CD4-positive, alpha-beta T cell (primary cell): ENCODE results near the gene ABL1. TPM values are rescaled to one million over a fixed set of nuclear protein-coding genes. Genes with fewer than 3 reads are reported as not detected.

ENCODE experiments used
- ATAC-seq: fragments of 200-7000 bp; cut with Tn5 transposase; one replicate; pipeline ENCODE4 v1.10.0; 2022; ENCODE audit warnings: mild to moderate bottlenecking; ENCODE audit not compliant: poor library complexity
- CTCF ChIA-PET: fragments of 350-600 bp; sonication (Branson Sonifier 250); formaldehyde crosslinking; loops from one replicate; lab custom pipeline; 2021; ENCODE audit warnings: antibody characterized with exemption, inconsistent platforms; lab: Charles Lee
- POLR2A ChIA-PET: fragments of 350-600 bp; sonication (Branson Sonifier 250); formaldehyde crosslinking; loops from one replicate; lab custom pipeline; 2021; ENCODE audit warnings: antibody characterized with exemption, inconsistent platforms; lab: Charles Lee
- DNase-seq, 14 experiments: peaks; one replicate each; pipeline ENCODE4 v3.0.0-alpha.2; 2013 to 2020; ENCODE audit warnings: mixed read lengths in 2 of 14
- H3K27ac ChIP-seq, 2 donors: one replicate each; pipeline versions ENCODE4 v1.5.1 to v1.7.0; 2013; ENCODE audit warnings: low read length in 2 of 2, low read depth in 1 of 2, mild to moderate bottlenecking in 1 of 2
- H3K27me3 ChIP-seq, 2 experiments: 1 replicate in 1 of 2; 2 replicates in 1 of 2; pipeline versions ENCODE4 v1.6.1 to v1.7.0; 2013; ENCODE audit warnings: low read length in 2 of 2, control low read depth in 1 of 2, mild to moderate bottlenecking in 1 of 2, moderate library complexity in 1 of 2; ENCODE audit not compliant: insufficient read depth in 2 of 2, control insufficient read depth in 1 of 2
- H3K36me3 ChIP-seq: one replicate; pipeline ENCODE4 v1.6.1; 2013; ENCODE audit warnings: low read length, control low read depth; ENCODE audit not compliant: insufficient read depth
- H3K4me1 ChIP-seq: one replicate; pipeline ENCODE4 v1.6.1; 2013; ENCODE audit warnings: low read length, control low read depth; ENCODE audit not compliant: insufficient read depth
- H3K4me3 ChIP-seq: one replicate; pipeline ENCODE4 v1.5.1; 2013; ENCODE audit warnings: mild to moderate bottlenecking, low read length, moderate library complexity
- H3K9me3 ChIP-seq, 2 experiments: 1 replicate in 1 of 2; 2 replicates in 1 of 2; pipeline versions ENCODE4 v1.6.1 to v1.7.0; 2013; ENCODE audit warnings: low read length in 2 of 2, mild to moderate bottlenecking in 2 of 2, control low read depth in 1 of 2, moderate library complexity in 1 of 2; ENCODE audit not compliant: control insufficient read depth in 1 of 2, insufficient read depth in 1 of 2
- H3K27ac Mint-ChIP-seq: one replicate; pipeline ENCODE4 v1.8.0; 2020; ENCODE audit warnings: mixed read lengths
- H3K27me3 Mint-ChIP-seq: one replicate; pipeline ENCODE4 v1.8.0; 2021; ENCODE audit warnings: mixed read lengths
- H3K36me3 Mint-ChIP-seq: one replicate; pipeline ENCODE4 v1.8.0; 2021; ENCODE audit warnings: low read depth, mixed read lengths
- H3K4me1 Mint-ChIP-seq: one replicate; pipeline ENCODE4 v1.8.0; 2021; ENCODE audit warnings: low read depth, mixed read lengths
- H3K4me3 Mint-ChIP-seq: one replicate; pipeline ENCODE4 v1.8.0; 2020; ENCODE audit warnings: mild to moderate bottlenecking, mixed read lengths
- H3K9me3 Mint-ChIP-seq: one replicate; pipeline ENCODE4 v1.8.0; 2020; ENCODE audit warnings: mixed read lengths
- intact Hi-C, 2 experiments: fragments of 100-400 bp; cut with DNase I in 1 of 2; cut with micrococcal nuclease in 1 of 2; formaldehyde crosslinking; loops; one replicate each; pipeline versions ENCODE4 v1.15.1 to v1.9.0; 2023 to 2025; cut with DNase I, micrococcal nuclease
- total RNA-seq, 174 experiments: library from RNA in 2 of 174; stranded (reverse) in 2 of 174; gene quantifications; one replicate each; pipeline ENCODE4 v1.2.3 and lab custom pipeline; 2021 to 2026
- TF ChIP-seq, protein P1 (sequence below): fragments of 200-600 bp; IDR thresholded peaks from one replicate; pipeline ENCODE4 v1.8.0; 2022; ENCODE audit warnings: antibody characterized with exemption, mild to moderate bottlenecking

ABL1 gene
- total RNA-seq, 2 experiments from 2014 or later, result 29.8 to 33.7 TPM

DNA sequence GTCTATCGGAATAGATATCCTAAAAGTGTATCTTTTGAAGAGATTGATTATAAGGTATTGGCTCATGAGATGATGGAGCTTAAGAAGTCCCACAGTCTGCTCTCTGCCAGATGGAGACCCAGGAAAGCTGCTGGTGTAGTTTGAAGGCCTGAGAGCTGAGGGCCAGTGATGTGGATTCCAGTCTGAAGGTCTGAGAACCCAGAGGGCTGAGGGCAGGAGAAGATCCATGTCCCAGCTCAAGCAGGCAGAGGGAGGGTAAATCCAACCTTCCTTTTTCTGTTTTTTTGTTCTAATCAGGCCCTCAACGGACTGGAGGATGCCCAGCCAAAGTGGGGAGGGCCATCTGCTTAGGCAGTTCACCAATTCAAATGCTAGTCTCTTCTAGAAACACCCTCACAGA, 11.0 kb upstream of the ABL1 start:
- TF ChIP-seq, protein P1, sequence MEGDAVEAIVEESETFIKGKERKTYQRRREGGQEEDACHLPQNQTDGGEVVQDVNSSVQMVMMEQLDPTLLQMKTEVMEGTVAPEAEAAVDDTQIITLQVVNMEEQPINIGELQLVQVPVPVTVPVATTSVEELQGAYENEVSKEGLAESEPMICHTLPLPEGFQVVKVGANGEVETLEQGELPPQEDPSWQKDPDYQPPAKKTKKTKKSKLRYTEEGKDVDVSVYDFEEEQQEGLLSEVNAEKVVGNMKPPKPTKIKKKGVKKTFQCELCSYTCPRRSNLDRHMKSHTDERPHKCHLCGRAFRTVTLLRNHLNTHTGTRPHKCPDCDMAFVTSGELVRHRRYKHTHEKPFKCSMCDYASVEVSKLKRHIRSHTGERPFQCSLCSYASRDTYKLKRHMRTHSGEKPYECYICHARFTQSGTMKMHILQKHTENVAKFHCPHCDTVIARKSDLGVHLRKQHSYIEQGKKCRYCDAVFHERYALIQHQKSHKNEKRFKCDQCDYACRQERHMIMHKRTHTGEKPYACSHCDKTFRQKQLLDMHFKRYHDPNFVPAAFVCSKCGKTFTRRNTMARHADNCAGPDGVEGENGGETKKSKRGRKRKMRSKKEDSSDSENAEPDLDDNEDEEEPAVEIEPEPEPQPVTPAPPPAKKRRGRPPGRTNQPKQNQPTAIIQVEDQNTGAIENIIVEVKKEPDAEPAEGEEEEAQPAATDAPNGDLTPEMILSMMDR, result no peak
- H3K27ac ChIP-seq, result no peak overlapping the region
- no peaks in the 10 kb centered on the region for H3K27me3 Mint-ChIP-seq
- ATAC-seq, result no peak
- peaks cover 7 to 9% of the 10 kb centered on the region in 2 experiments for H3K9me3 ChIP-seq
- no peak overlapping the region for H3K4me3 Mint-ChIP-seq
- ChIA-PET CTCF (no interaction called here), POLR2A (interaction anchor here (0.6 kb wide), 1 partner anchor 30 kb away, joined by 3 read pairs; no protein-coding TSS in a partner anchor)
- H3K4me1 ChIP-seq, result no peaks in the 10 kb centered on the region
- H3K27ac Mint-ChIP-seq, result no peak overlapping the region
- DNase-seq, result no peak
- H3K36me3 ChIP-seq, result no peaks in the 10 kb centered on the region
- no peak overlapping the region for H3K4me3 ChIP-seq
- intact Hi-C loops, result no loop called here
- no peaks in the 10 kb centered on the region for H3K36me3 Mint-ChIP-seq
- H3K4me1 Mint-ChIP-seq, result peaks cover 12% of the 10 kb centered on the region
- H3K9me3 Mint-ChIP-seq, result peaks cover 2% of the 10 kb centered on the region
- no peaks in the 10 kb centered on the region for H3K27me3 ChIP-seq

DNA sequence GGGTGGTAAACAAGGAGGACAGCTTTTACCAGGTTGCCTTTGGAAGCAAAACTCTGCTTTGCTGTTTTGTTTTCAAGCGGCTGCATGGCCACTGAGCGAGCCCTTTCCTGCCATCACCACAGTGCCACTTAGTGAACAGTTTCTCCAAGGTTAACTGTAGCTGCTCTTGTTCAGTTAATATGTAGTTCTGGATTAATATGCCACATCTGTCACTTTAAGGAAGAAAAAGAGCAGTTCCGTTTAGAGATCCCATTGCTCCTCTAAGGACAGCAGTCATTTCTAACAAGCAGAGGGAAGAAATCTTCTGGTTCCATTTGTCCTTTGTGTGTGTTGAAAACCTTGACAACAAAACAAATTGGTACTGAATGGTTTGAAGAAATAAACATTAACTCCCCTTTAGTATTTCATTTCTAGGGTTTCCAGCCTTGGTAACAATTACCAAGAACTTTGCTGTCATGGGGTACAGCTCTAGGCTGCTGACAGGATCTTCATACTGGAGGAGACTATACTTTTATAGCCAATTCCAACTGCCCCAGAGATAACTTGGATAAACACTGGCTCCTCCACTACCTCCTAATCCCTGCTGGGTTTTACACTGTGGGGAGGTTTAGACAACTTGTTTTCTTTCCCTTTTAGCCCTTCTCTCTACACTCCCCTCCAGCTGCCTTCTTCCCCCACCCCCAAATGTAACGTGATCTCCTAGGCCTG, 10.3 kb upstream of the ABL1 start:
- Mint-ChIP-seq H3K27ac (no peak overlapping the region), H3K9me3 (peaks cover 2% of the 10 kb centered on the region), H3K4me1 (peaks cover 12% of the 10 kb centered on the region), H3K36me3 (no peaks in the 10 kb centered on the region), H3K27me3 (no peaks in the 10 kb centered on the region), H3K4me3 (no peak overlapping the region)
- Histone ChIP-seq H3K27ac (no peak overlapping the region), H3K4me3 (no peak overlapping the region), H3K9me3 (peaks cover 7 to 12% of the 10 kb centered on the region in 2 experiments), H3K36me3 (no peaks in the 10 kb centered on the region), H3K4me1 (no peaks in the 10 kb centered on the region), H3K27me3 (no peaks in the 10 kb centered on the region)
- CTCF ChIA-PET, result no interaction called here
- ATAC-seq (no peak), DNase-seq (no peak)
- TF ChIP-seq, protein P1, result no peak
- intact Hi-C loops, result no loop called here
- POLR2A ChIA-PET, result no interaction called here

DNA sequence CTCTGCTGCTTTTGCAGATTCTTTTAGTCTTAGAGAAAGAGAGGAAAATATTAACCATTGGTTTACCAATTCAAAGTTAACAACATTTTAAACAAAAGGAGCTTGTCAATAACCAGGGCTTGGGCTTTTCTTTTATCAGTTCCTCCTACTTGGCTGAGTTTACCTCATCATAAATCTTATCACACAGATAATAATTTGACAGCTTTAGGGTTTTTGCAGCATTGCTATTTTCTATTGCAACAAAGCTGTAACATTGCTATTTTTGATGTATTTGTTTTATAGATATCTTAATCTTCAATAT, 9.8 kb upstream of the ABL1 start:
- H3K27me3 ChIP-seq, result no peaks in the 10 kb centered on the region
- ChIA-PET POLR2A (no interaction called here), CTCF (no interaction called here)
- H3K27ac ChIP-seq, result no peak overlapping the region
- Mint-ChIP-seq H3K4me1 (peaks cover 12% of the 10 kb centered on the region), H3K9me3 (peaks cover 2% of the 10 kb centered on the region), H3K27me3 (no peaks in the 10 kb centered on the region), H3K27ac (no peak overlapping the region), H3K4me3 (no peak overlapping the region), H3K36me3 (no peaks in the 10 kb centered on the region)
- H3K9me3 ChIP-seq, result peaks cover 7 to 12% of the 10 kb centered on the region in 2 experiments
- H3K36me3 ChIP-seq, result no peaks in the 10 kb centered on the region
- intact Hi-C loops, result no loop called here
- ATAC-seq, result no peak
- DNase-seq, result no peak
- TF ChIP-seq, protein P1, result no peak
- H3K4me1 ChIP-seq, result no peaks in the 10 kb centered on the region
- H3K4me3 ChIP-seq, result no peak overlapping the region
